ENCODE data around the gene UPK2.

The UPK2 gene

GRCh38 chr11:118929501-118930093 lies 26.5 kb upstream of the UPK2 start:
- peak; percentile 70 for DNase-seq (ENCODE audit: low read depth)
- in situ Hi-C loops (cut with HindIII; ENCODE audit: low sequenced_read_pairs), result no loop called here
- peak overlapping the region; percentile 66 for H3K4me3 ChIP-seq (ENCODE audit: low read depth, low read length)
- TF ChIP-seq CTCF (IDR thresholded peaks at IDR 0.05; ENCODE audit: low read depth, low read length, missing control alignments), result no peak

- no peak for DNase-seq (ENCODE audit: low read depth)
- peak; percentile 93 for TF ChIP-seq CTCF (IDR thresholded peaks at IDR 0.05; ENCODE audit: low read depth, low read length, missing control alignments)
- peak overlapping the region; percentile 66 for H3K4me3 ChIP-seq (ENCODE audit: low read depth, low read length)
- in situ Hi-C loops (cut with HindIII; ENCODE audit: low sequenced_read_pairs), result no loop called here
These were observed 25.9 kb upstream of the UPK2 start for GRCh38 chr11:118930094-118930712.

- in situ Hi-C loops (cut with HindIII; ENCODE audit: low sequenced_read_pairs), result no loop called here
- TF ChIP-seq CTCF (IDR thresholded peaks at IDR 0.05; ENCODE audit: low read depth, low read length, missing control alignments), result no peak
- H3K4me3 ChIP-seq (ENCODE audit: low read depth, low read length), result no peak overlapping the region
- DNase-seq (ENCODE audit: low read depth), result no peak
These were observed 24.5 kb upstream of the UPK2 start for GRCh38 chr11:118931571-118931970.

GRCh38 chr11:118933486-118933885 lies 22.6 kb upstream of the UPK2 start:
- TF ChIP-seq CTCF (IDR thresholded peaks at IDR 0.05; ENCODE audit: low read depth, low read length, missing control alignments), result no peak
- in situ Hi-C loops (cut with HindIII; ENCODE audit: low sequenced_read_pairs), result no loop called here
- H3K4me3 ChIP-seq (ENCODE audit: low read depth, low read length), result no peak overlapping the region
- no peak for DNase-seq (ENCODE audit: low read depth)

GRCh38 chr11:118935376-118935775 lies 20.7 kb upstream of the UPK2 start:
- no peak for DNase-seq (ENCODE audit: low read depth)

More at GRCh38 chr11:118935376-118935775, 20.7 kb upstream of the UPK2 start:
- no peak overlapping the region for H3K4me3 ChIP-seq (ENCODE audit: low read depth, low read length)
- no peak for TF ChIP-seq CTCF (IDR thresholded peaks at IDR 0.05; ENCODE audit: low read depth, low read length, missing control alignments)
- in situ Hi-C loops (cut with HindIII; ENCODE audit: low sequenced_read_pairs), result no loop called here

Data from astrocyte of the cerebellum (primary cell).